Neural cell (in vitro differentiated cells): ENCODE results near the gene C14orf132.

Experiments used
- EP300 ChIP-seq: fragments of 450-650 bp; conservative IDR thresholded peaks from 2 replicates; pipeline ENCODE4 v1.6.1; 2014; ENCODE audit warnings: antibody characterized with exemption, mild to moderate bottlenecking, moderate library complexity; ENCODE audit not compliant: poor library complexity, severe bottlenecking
- EZH2 ChIP-seq: fragments of 200-600, 300-800 bp; shearing (Covaris generic), sonication (generic); IDR thresholded peaks from 2 replicates; pipeline ENCODE4 v1.6.1; 2014; ENCODE audit warnings: antibody characterized with exemption, low read length, borderline replicate concordance, mild to moderate bottlenecking; ENCODE audit not compliant: insufficient read depth, poor library complexity, severe bottlenecking
- MXI1 ChIP-seq: fragments of 450-650 bp; conservative IDR thresholded peaks from 2 replicates; pipeline ENCODE4 v1.6.1; 2014; ENCODE audit warnings: antibody characterized with exemption, mild to moderate bottlenecking; ENCODE audit not compliant: poor library complexity, severe bottlenecking
- POLR2AphosphoS5 ChIP-seq: IDR thresholded peaks from 2 replicates; pipeline ENCODE4 v1.6.1; 2012
- RAD21 ChIP-seq: fragments of 450-650 bp; conservative IDR thresholded peaks from 2 replicates; pipeline ENCODE4 v1.6.1; 2014; ENCODE audit warnings: antibody characterized with exemption, mild to moderate bottlenecking, moderate library complexity
- SMC3 ChIP-seq: fragments of 450-650 bp; conservative IDR thresholded peaks from 2 replicates; pipeline ENCODE4 v1.6.1; 2014; ENCODE audit warnings: antibody characterized with exemption, mild to moderate bottlenecking, moderate library complexity; ENCODE audit not compliant: poor library complexity
- TAF1 ChIP-seq: IDR thresholded peaks from 2 replicates; pipeline ENCODE4 v1.6.1; 2012; ENCODE audit warnings: low read depth
- TF ChIP-seq, protein P1 (sequence below): fragments of 450-650 bp; IDR thresholded peaks from 2 replicates; pipeline ENCODE4 v1.5.1; 2014; ENCODE audit warnings: antibody characterized with exemption, mild to moderate bottlenecking, moderate library complexity; ENCODE audit not compliant: poor library complexity, severe bottlenecking
- TF ChIP-seq, protein P2 (sequence below): IDR thresholded peaks from 2 replicates; pipeline ENCODE4 v1.6.1; 2012; ENCODE audit warnings: borderline replicate concordance

GRCh38 chr14:96067985-96068930, 29.1 kb downstream of the C14orf132 start:
- TF ChIP-seq MXI1: no peak
- TF ChIP-seq, protein P1, sequence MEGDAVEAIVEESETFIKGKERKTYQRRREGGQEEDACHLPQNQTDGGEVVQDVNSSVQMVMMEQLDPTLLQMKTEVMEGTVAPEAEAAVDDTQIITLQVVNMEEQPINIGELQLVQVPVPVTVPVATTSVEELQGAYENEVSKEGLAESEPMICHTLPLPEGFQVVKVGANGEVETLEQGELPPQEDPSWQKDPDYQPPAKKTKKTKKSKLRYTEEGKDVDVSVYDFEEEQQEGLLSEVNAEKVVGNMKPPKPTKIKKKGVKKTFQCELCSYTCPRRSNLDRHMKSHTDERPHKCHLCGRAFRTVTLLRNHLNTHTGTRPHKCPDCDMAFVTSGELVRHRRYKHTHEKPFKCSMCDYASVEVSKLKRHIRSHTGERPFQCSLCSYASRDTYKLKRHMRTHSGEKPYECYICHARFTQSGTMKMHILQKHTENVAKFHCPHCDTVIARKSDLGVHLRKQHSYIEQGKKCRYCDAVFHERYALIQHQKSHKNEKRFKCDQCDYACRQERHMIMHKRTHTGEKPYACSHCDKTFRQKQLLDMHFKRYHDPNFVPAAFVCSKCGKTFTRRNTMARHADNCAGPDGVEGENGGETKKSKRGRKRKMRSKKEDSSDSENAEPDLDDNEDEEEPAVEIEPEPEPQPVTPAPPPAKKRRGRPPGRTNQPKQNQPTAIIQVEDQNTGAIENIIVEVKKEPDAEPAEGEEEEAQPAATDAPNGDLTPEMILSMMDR: no peak
- TF ChIP-seq, protein P2, sequence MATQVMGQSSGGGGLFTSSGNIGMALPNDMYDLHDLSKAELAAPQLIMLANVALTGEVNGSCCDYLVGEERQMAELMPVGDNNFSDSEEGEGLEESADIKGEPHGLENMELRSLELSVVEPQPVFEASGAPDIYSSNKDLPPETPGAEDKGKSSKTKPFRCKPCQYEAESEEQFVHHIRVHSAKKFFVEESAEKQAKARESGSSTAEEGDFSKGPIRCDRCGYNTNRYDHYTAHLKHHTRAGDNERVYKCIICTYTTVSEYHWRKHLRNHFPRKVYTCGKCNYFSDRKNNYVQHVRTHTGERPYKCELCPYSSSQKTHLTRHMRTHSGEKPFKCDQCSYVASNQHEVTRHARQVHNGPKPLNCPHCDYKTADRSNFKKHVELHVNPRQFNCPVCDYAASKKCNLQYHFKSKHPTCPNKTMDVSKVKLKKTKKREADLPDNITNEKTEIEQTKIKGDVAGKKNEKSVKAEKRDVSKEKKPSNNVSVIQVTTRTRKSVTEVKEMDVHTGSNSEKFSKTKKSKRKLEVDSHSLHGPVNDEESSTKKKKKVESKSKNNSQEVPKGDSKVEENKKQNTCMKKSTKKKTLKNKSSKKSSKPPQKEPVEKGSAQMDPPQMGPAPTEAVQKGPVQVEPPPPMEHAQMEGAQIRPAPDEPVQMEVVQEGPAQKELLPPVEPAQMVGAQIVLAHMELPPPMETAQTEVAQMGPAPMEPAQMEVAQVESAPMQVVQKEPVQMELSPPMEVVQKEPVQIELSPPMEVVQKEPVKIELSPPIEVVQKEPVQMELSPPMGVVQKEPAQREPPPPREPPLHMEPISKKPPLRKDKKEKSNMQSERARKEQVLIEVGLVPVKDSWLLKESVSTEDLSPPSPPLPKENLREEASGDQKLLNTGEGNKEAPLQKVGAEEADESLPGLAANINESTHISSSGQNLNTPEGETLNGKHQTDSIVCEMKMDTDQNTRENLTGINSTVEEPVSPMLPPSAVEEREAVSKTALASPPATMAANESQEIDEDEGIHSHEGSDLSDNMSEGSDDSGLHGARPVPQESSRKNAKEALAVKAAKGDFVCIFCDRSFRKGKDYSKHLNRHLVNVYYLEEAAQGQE: no peak
- no peak for TF ChIP-seq EP300
- TF ChIP-seq POLR2AphosphoS5: no peak
- TF ChIP-seq TAF1: no peak
- TF ChIP-seq EZH2: no peak
- TF ChIP-seq RAD21: no peak
- TF ChIP-seq SMC3: no peak
